Mesothelial cell of epicardium (in vitro differentiated cells): ENCODE data around the gene MLLT1. TPM values are rescaled to one million over a fixed set of nuclear protein-coding genes. Genes with fewer than 3 reads are reported as not detected.

Experiments used
- DNase-seq, 2 experiments: peaks; one replicate each; pipeline ENCODE4 v3.0.0; 2021; ENCODE audit warnings: low spot score in 2 of 2; ENCODE audit not compliant: unreplicated experiment in 2 of 2
- H3K27ac Mint-ChIP-seq: 2 replicates; pipeline ENCODE4 v1.8.0; 2021; ENCODE audit warnings: mixed read lengths
- H3K27me3 Mint-ChIP-seq: 2 replicates; pipeline ENCODE4 v1.8.0; 2021; ENCODE audit warnings: low read depth, mixed read lengths
- H3K36me3 Mint-ChIP-seq: 2 replicates; pipeline ENCODE4 v1.8.0; 2021; ENCODE audit warnings: mixed read lengths
- H3K4me1 Mint-ChIP-seq: 2 replicates; pipeline ENCODE4 v1.8.0; 2021; ENCODE audit warnings: mixed read lengths
- H3K4me3 Mint-ChIP-seq: 2 replicates; pipeline ENCODE4 v1.8.0; 2021; ENCODE audit warnings: mild to moderate bottlenecking, moderate library complexity, mixed read lengths
- H3K9me3 Mint-ChIP-seq: 2 replicates; pipeline ENCODE4 v1.8.0; 2021; ENCODE audit warnings: mixed read lengths
- total RNA-seq: library from RNA; stranded (reverse); gene quantifications from 3 replicates; pipeline ENCODE4 v1.2.1, GENCODE V29; 2021
- TF ChIP-seq, protein P1 (sequence below): fragments of 200-600 bp; sonication (generic); IDR thresholded peaks from one replicate; pipeline ENCODE4 v1.5.0; 2021; ENCODE audit warnings: antibody characterized with exemption; ENCODE audit not compliant: unreplicated experiment

The MLLT1 gene
- total RNA-seq, 1 donor from 2014 or later, result 93.1 TPM

DNA sequence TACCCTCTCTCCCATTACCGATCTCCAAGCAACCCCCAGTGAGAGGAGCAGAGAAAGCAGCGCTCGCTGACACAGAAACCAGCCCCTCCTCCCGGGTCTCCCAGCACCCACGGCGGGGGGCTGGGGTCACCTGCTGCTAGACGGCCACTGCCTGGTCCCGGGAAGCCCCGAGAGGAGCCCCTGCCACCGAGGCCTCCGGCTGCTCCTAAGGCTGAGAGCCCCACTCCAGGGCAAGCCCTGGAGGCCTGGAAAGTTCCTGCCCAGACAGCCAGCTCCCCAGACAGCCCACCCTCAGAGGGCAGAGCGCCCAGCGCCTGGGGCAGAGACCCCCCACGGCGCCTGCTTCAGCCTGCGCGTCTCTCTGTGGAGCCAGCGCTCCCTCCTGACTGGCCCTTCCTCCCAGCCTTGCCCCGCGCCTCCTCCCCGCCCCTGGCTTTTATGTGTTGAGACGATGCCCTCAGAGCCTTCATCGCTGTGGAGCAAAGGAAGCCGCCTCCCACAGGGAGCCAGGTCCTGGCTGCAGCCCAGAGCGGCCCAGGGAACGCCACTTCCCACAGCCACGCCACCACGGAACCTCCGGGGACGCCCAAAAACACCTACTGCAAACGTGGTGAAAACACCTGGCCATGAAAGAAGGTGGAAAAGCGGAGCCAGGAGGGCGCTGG lies 51.1 kb downstream of the MLLT1 start:
- Mint-ChIP-seq H3K36me3 (peaks cover 17% of the 10 kb centered on the region), H3K27ac (no peak overlapping the region), H3K4me1 (peaks cover 6% of the 10 kb centered on the region), H3K4me3 (no peak overlapping the region), H3K27me3 (no peaks in the 10 kb centered on the region), H3K9me3 (no peaks in the 10 kb centered on the region)
- peak in 1 of 2 experiments; percentile 17 for DNase-seq
- TF ChIP-seq, protein P1, sequence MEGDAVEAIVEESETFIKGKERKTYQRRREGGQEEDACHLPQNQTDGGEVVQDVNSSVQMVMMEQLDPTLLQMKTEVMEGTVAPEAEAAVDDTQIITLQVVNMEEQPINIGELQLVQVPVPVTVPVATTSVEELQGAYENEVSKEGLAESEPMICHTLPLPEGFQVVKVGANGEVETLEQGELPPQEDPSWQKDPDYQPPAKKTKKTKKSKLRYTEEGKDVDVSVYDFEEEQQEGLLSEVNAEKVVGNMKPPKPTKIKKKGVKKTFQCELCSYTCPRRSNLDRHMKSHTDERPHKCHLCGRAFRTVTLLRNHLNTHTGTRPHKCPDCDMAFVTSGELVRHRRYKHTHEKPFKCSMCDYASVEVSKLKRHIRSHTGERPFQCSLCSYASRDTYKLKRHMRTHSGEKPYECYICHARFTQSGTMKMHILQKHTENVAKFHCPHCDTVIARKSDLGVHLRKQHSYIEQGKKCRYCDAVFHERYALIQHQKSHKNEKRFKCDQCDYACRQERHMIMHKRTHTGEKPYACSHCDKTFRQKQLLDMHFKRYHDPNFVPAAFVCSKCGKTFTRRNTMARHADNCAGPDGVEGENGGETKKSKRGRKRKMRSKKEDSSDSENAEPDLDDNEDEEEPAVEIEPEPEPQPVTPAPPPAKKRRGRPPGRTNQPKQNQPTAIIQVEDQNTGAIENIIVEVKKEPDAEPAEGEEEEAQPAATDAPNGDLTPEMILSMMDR, result no peak

DNA sequence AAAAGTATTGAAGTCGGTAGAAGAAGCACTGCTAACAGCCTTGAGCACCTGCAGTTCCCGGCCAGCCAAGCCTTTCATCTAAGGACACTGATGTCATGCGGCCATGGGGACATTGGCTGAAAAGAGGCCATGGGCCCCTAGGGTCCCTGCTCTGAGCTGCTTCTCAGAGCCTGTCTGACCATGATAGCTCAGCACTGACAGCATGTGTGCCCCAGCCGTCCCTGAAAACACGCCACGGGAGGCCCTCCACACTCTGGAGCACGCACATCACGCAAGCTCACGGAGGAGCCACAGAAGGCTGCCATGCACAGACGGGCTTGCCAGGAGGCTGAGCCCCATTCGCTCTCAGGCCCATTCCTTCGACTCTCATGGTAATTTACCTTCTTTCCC lies 51.8 kb downstream of the MLLT1 start:
- Mint-ChIP-seq H3K9me3 (no peaks in the 10 kb centered on the region), H3K27ac (no peak overlapping the region), H3K4me3 (no peak overlapping the region), H3K4me1 (peaks cover 4% of the 10 kb centered on the region), H3K27me3 (no peaks in the 10 kb centered on the region), H3K36me3 (peaks cover 17% of the 10 kb centered on the region)
- TF ChIP-seq, protein P1, result no peak
- DNase-seq, result no peak

DNA sequence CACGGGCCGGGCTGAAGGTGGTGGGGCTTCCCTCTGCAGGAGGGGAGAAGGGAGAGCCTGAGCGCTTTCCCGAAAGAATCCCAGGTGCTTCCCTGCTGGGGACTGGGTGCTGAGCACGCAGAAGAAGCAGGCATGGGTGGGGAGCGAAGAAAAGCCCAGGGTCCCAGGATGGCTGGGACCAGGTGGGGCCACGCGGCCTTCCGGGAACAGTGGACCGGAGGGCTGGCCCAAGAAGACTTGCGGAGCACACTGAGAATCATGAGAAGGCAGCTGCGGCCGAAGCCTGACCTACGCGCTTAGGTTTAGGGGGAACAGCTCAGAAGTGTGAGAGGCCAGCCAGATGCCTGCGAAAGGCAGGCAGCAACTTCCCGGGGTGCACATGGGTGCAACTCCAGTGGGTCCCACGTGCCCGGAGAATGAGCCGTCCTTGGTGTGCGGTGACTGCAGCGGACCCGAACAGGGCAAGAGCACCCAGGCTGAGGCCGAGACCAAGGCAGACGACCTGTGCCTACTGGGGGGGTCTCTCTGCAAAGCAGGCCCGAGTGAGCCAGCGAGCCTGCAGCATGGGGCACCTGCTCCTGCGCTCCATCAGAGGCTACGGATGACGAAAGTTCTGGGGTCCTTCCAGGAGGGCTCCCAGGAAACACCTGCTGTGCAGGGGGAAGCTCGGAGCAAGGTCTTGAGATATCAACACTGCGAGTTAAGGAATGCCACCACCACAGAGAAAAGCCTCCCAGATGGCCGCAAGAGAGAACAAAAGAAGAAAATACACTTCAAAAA lies 52.4 kb downstream of the MLLT1 start:
- H3K9me3 Mint-ChIP-seq, result no peaks in the 10 kb centered on the region
- DNase-seq, result peak in 1 of 2 experiments; percentile 16
- H3K4me1 Mint-ChIP-seq, result no peaks in the 10 kb centered on the region
- H3K27me3 Mint-ChIP-seq, result no peaks in the 10 kb centered on the region
- TF ChIP-seq, protein P1, result no peak
- peaks cover 17% of the 10 kb centered on the region for H3K36me3 Mint-ChIP-seq
- H3K27ac Mint-ChIP-seq, result no peak overlapping the region
- no peak overlapping the region for H3K4me3 Mint-ChIP-seq

DNA sequence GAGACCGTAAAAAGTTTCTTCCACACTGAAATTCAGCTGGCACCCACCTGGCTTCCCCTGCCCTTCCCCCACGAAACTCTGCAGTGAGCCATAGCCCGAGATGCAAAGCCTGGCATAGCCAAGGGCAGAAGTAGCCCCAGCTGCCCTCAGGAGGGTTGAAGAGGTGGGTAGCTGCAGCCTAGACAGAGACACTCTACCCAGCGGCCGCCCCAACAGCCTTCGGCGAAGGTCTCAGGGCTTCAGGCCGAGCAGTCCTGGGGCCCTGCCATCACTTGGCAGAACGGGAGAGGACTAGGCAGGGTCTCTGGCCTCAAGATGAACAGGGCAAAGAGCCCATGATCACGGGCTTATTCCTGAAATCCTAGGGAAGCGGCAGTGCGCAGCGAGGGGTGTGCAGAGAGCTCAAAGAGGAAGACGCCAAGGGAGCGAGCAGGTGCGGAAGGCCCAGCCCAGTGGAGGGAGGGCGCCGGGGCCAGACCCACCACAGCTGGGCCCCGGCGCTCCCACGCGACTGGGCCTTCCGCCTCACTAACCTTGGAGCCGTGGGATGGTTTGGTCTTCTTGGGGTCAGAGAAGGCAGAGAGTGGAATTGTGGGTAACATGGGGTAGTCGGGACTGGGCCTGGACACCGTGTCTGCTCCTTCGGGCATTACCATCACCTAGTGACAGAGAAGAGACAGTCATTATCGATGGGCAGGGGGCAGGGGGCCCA lies 53.2 kb downstream of the MLLT1 start:
- peaks cover 17% of the 10 kb centered on the region for H3K36me3 Mint-ChIP-seq
- no peaks in the 10 kb centered on the region for H3K4me1 Mint-ChIP-seq
- H3K27ac Mint-ChIP-seq, result peak overlapping the region; percentile 43
- H3K9me3 Mint-ChIP-seq, result no peaks in the 10 kb centered on the region
- TF ChIP-seq, protein P1, result no peak
- no peak overlapping the region for H3K4me3 Mint-ChIP-seq
- no peaks in the 10 kb centered on the region for H3K27me3 Mint-ChIP-seq
- no peak for DNase-seq

DNA sequence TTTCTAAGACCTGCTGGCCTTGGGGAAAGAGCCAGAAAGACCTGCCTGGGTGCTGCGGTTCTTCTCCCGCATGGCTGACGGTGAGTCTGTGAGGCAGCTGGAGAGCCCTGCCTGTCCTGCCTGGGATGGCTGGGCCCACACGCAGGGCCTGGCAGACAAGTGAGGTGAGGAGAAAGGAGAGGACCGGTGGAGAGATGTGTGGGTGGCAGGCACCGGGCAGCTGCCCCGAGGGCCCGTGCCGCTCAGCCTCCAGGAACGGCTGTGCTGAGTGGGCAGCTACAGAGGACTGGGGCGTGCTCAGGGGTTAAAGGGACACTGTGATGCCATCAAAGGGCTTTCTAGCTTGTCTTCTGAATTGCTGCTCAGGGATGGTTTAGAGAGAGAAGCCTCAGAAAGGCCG lies 53.8 kb downstream of the MLLT1 start:
- no peak for DNase-seq
- no peaks in the 10 kb centered on the region for H3K9me3 Mint-ChIP-seq
- TF ChIP-seq, protein P1, result no peak
- no peaks in the 10 kb centered on the region for H3K4me1 Mint-ChIP-seq
- peak overlapping the region; percentile 55 for H3K27ac Mint-ChIP-seq
- no peaks in the 10 kb centered on the region for H3K27me3 Mint-ChIP-seq
- peaks cover 15% of the 10 kb centered on the region for H3K36me3 Mint-ChIP-seq
- no peak overlapping the region for H3K4me3 Mint-ChIP-seq
